Activated T-cell treated with anti-CD3 and anti-CD28 coated beads, Interleukin-2, amount 50 U/mL, for 24 hours (primary cell): ENCODE measurements around the gene THSD4.

ENCODE experiments used
- DNase-seq: peaks from one replicate; pipeline ENCODE4 v3.0.0-alpha.2; 2020
- H3K27ac Mint-ChIP-seq: 2 replicates; pipeline ENCODE4 v1.8.0; 2020; ENCODE audit warnings: mild to moderate bottlenecking, mixed read lengths
- H3K27me3 Mint-ChIP-seq: 2 replicates; pipeline ENCODE4 v1.8.0; 2020; ENCODE audit warnings: mixed read lengths
- H3K36me3 Mint-ChIP-seq: 2 replicates; pipeline ENCODE4 v1.8.0; 2020; ENCODE audit warnings: low read depth, mixed read lengths
- H3K4me1 Mint-ChIP-seq: 2 replicates; pipeline ENCODE4 v1.8.0; 2020; ENCODE audit warnings: low read depth, mixed read lengths
- H3K4me3 Mint-ChIP-seq: 2 replicates; pipeline ENCODE4 v1.8.0; 2020; ENCODE audit warnings: mild to moderate bottlenecking, moderate library complexity, mixed read lengths
- H3K9me3 Mint-ChIP-seq: 2 replicates; pipeline ENCODE4 v1.8.0; 2020; ENCODE audit warnings: mixed read lengths

The THSD4 gene

GRCh38 chr15:71601038-71601834 is 486.0 kb downstream of the THSD4 start:
- no peak overlapping the region for H3K27ac Mint-ChIP-seq
- no peaks in the 10 kb centered on the region for H3K4me1 Mint-ChIP-seq
- no peaks in the 10 kb centered on the region for H3K36me3 Mint-ChIP-seq
- no peaks in the 10 kb centered on the region for H3K9me3 Mint-ChIP-seq
- H3K4me3 Mint-ChIP-seq, result no peak overlapping the region
- no peak for DNase-seq
- H3K27me3 Mint-ChIP-seq, result peaks cover 6% of the 10 kb centered on the region

- peaks cover 14% of the 10 kb centered on the region for H3K27me3 Mint-ChIP-seq
- H3K9me3 Mint-ChIP-seq, result no peaks in the 10 kb centered on the region
- no peak for DNase-seq
- no peaks in the 10 kb centered on the region for H3K36me3 Mint-ChIP-seq
- no peak overlapping the region for H3K4me3 Mint-ChIP-seq
- H3K4me1 Mint-ChIP-seq, result no peaks in the 10 kb centered on the region
- H3K27ac Mint-ChIP-seq, result no peak overlapping the region
Observed at GRCh38 chr15:71603379-71603778, 488.1 kb downstream of the THSD4 start.

GRCh38 chr15:71607383-71607782 is 492.1 kb downstream of the THSD4 start:
- no peaks in the 10 kb centered on the region for H3K4me1 Mint-ChIP-seq
- peaks cover 23% of the 10 kb centered on the region for H3K27me3 Mint-ChIP-seq
- no peak overlapping the region for H3K4me3 Mint-ChIP-seq
- DNase-seq, result no peak
- H3K36me3 Mint-ChIP-seq, result no peaks in the 10 kb centered on the region
- no peak overlapping the region for H3K27ac Mint-ChIP-seq
- H3K9me3 Mint-ChIP-seq, result no peaks in the 10 kb centered on the region

GRCh38 chr15:71610728-71611552 is 495.7 kb downstream of the THSD4 start:
- Mint-ChIP-seq H3K27me3 (peaks cover 32% of the 10 kb centered on the region), H3K4me1 (no peaks in the 10 kb centered on the region), H3K36me3 (no peaks in the 10 kb centered on the region), H3K27ac (no peak overlapping the region), H3K9me3 (no peaks in the 10 kb centered on the region), H3K4me3 (no peak overlapping the region)
- no peak for DNase-seq

GRCh38 chr15:71611553-71612396 is 496.5 kb downstream of the THSD4 start:
- H3K9me3 Mint-ChIP-seq, result no peaks in the 10 kb centered on the region
- H3K27ac Mint-ChIP-seq, result no peak overlapping the region
- no peak overlapping the region for H3K4me3 Mint-ChIP-seq
- no peaks in the 10 kb centered on the region for H3K4me1 Mint-ChIP-seq
- no peak for DNase-seq
- peaks cover 33% of the 10 kb centered on the region for H3K27me3 Mint-ChIP-seq
- no peaks in the 10 kb centered on the region for H3K36me3 Mint-ChIP-seq

- H3K4me1 Mint-ChIP-seq, result no peaks in the 10 kb centered on the region
- no peak overlapping the region for H3K4me3 Mint-ChIP-seq
- H3K27ac Mint-ChIP-seq, result no peak overlapping the region
- no peak for DNase-seq
- H3K36me3 Mint-ChIP-seq, result no peaks in the 10 kb centered on the region
- no peaks in the 10 kb centered on the region for H3K9me3 Mint-ChIP-seq
- peaks cover 28% of the 10 kb centered on the region for H3K27me3 Mint-ChIP-seq
Observed at GRCh38 chr15:71612397-71612722, 497.1 kb downstream of the THSD4 start.

GRCh38 chr15:71612869-71613268 is 497.6 kb downstream of the THSD4 start:
- Mint-ChIP-seq H3K9me3 (no peaks in the 10 kb centered on the region), H3K27me3 (peaks cover 25% of the 10 kb centered on the region)

GRCh38 chr15:71623111-71623510 is 507.8 kb downstream of the THSD4 start:
- Mint-ChIP-seq H3K9me3 (no peaks in the 10 kb centered on the region), H3K4me3 (no peak overlapping the region), H3K4me1 (no peaks in the 10 kb centered on the region), H3K27me3 (peaks cover 46% of the 10 kb centered on the region), H3K27ac (no peak overlapping the region), H3K36me3 (no peaks in the 10 kb centered on the region)
- no peak for DNase-seq

More at GRCh38 chr15:71612869-71613268, 497.6 kb downstream of the THSD4 start:
- Mint-ChIP-seq H3K27ac (no peak overlapping the region), H3K4me3 (no peak overlapping the region), H3K4me1 (no peaks in the 10 kb centered on the region), H3K36me3 (no peaks in the 10 kb centered on the region)
- no peak for DNase-seq

- Mint-ChIP-seq H3K27ac (no peak overlapping the region), H3K36me3 (no peaks in the 10 kb centered on the region), H3K4me3 (no peak overlapping the region), H3K27me3 (peaks cover 57% of the 10 kb centered on the region), H3K4me1 (no peaks in the 10 kb centered on the region), H3K9me3 (no peaks in the 10 kb centered on the region)
- DNase-seq, result no peak
Observed at GRCh38 chr15:71626596-71627088, 511.4 kb downstream of the THSD4 start.

- Mint-ChIP-seq H3K9me3 (no peaks in the 10 kb centered on the region), H3K4me3 (no peak overlapping the region), H3K4me1 (no peaks in the 10 kb centered on the region), H3K36me3 (no peaks in the 10 kb centered on the region), H3K27me3 (peaks cover 56% of the 10 kb centered on the region), H3K27ac (no peak overlapping the region)
- no peak for DNase-seq
Observed at GRCh38 chr15:71627188-71627587, 511.9 kb downstream of the THSD4 start.

- no peak for DNase-seq
- Mint-ChIP-seq H3K27me3 (peaks cover 56% of the 10 kb centered on the region), H3K4me1 (no peaks in the 10 kb centered on the region), H3K4me3 (no peak overlapping the region), H3K27ac (no peak overlapping the region), H3K9me3 (no peaks in the 10 kb centered on the region), H3K36me3 (no peaks in the 10 kb centered on the region)
Observed at GRCh38 chr15:71627604-71628003, 512.3 kb downstream of the THSD4 start.

GRCh38 chr15:71628988-71629770 is 513.9 kb downstream of the THSD4 start:
- Mint-ChIP-seq H3K27ac (no peak overlapping the region), H3K4me1 (no peaks in the 10 kb centered on the region), H3K36me3 (no peaks in the 10 kb centered on the region), H3K4me3 (no peak overlapping the region), H3K27me3 (peaks cover 50% of the 10 kb centered on the region), H3K9me3 (no peaks in the 10 kb centered on the region)
- no peak for DNase-seq

- Mint-ChIP-seq H3K4me1 (no peaks in the 10 kb centered on the region), H3K36me3 (no peaks in the 10 kb centered on the region), H3K9me3 (no peaks in the 10 kb centered on the region), H3K4me3 (no peak overlapping the region), H3K27ac (no peak overlapping the region), H3K27me3 (peaks cover 51% of the 10 kb centered on the region)
- DNase-seq, result no peak
Observed at GRCh38 chr15:71629781-71630474, 514.7 kb downstream of the THSD4 start.
